Caco-2 (cell line): ENCODE data around the gene INHBA. TPM values are rescaled to one million over a fixed set of nuclear protein-coding genes. Genes with fewer than 3 reads are reported as not detected.

Experiments used
- BruUV-seq: library from RNA; stranded (reverse); fragments of 400-500 nt; replicated peaks from 2 replicates; lab custom pipeline; 2021; lab: Mats Ljungman, UMichigan
- CTCF ChIA-PET: fragments of 300-600 bp; sonication (Branson Sonifier 250); formaldehyde crosslinking; loops from one replicate; lab custom pipeline; 2022; ENCODE audit warnings: antibody characterized with exemption; lab: Charles Lee
- POLR2A ChIA-PET: fragments of 300-600 bp; sonication (Branson Sonifier 250); formaldehyde crosslinking; loops from one replicate; lab custom pipeline; 2022; ENCODE audit warnings: antibody characterized with exemption; lab: Charles Lee
- DNase-seq, 2 experiments: peaks; one replicate each; pipeline versions ENCODE4 v3.0.0 to v3.0.0-alpha.2; 2020 to 2022
- H3K27me3 ChIP-seq: replicated peaks from 2 replicates; pipeline ENCODE4 v1.6.0; 2011; ENCODE audit warnings: low read length; ENCODE audit not compliant: control insufficient read depth, insufficient read depth
- H3K36me3 ChIP-seq: 2 replicates; pipeline ENCODE4 v1.5.1; 2011; ENCODE audit warnings: low read length; ENCODE audit not compliant: control insufficient read depth, insufficient read depth
- H3K4me1 ChIP-seq: fragments of 250-450 bp; sonication (Bioruptor Pico); 2 replicates; pipeline ENCODE4 v1.5.1; 2020; ENCODE audit warnings: mild to moderate bottlenecking
- H3K4me3 ChIP-seq: 2 replicates; pipeline ENCODE4 v1.5.1; 2011; ENCODE audit warnings: low read depth, mild to moderate bottlenecking, control low read depth, low read length
- H3K9me3 ChIP-seq: fragments of 250-450 bp; sonication (Bioruptor Pico); 2 replicates; pipeline ENCODE4 v1.5.1; 2020; ENCODE audit warnings: mild to moderate bottlenecking, moderate library complexity
- H3K27ac Mint-ChIP-seq: one replicate; pipeline ENCODE4 v1.8.0; 2022; ENCODE audit warnings: mixed read lengths; ENCODE audit not compliant: unreplicated experiment
- H3K27me3 Mint-ChIP-seq: one replicate; pipeline ENCODE4 v1.8.0; 2022; ENCODE audit warnings: mixed read lengths; ENCODE audit not compliant: insufficient read depth, unreplicated experiment
- H3K36me3 Mint-ChIP-seq: one replicate; pipeline ENCODE4 v1.8.0; 2022; ENCODE audit warnings: mild to moderate bottlenecking, mixed read lengths; ENCODE audit not compliant: insufficient read depth, unreplicated experiment
- H3K4me1 Mint-ChIP-seq: one replicate; pipeline ENCODE4 v1.8.0; 2022; ENCODE audit warnings: low read depth, mixed read lengths; ENCODE audit not compliant: unreplicated experiment
- H3K4me3 Mint-ChIP-seq: one replicate; pipeline ENCODE4 v1.8.0; 2022; ENCODE audit warnings: mild to moderate bottlenecking, moderate library complexity, mixed read lengths; ENCODE audit not compliant: unreplicated experiment
- H3K9me3 Mint-ChIP-seq: one replicate; pipeline ENCODE4 v1.8.0; 2022; ENCODE audit warnings: mixed read lengths; ENCODE audit not compliant: unreplicated experiment
- intact Hi-C: fragments of 100-400 bp; cut with micrococcal nuclease; formaldehyde crosslinking; loops from one replicate; pipeline ENCODE4 v1.10.0; 2022; ENCODE audit not compliant: unreplicated experiment
- total RNA-seq: library from RNA; stranded (reverse); gene quantifications from 2 replicates; pipeline ENCODE4 v1.2.3, GENCODE V29; 2022
- TF ChIP-seq, protein P1 (sequence below), 2 experiments: fragments of 200-600 bp in 1 of 2; IDR thresholded peaks; 1 replicate in 1 of 2; 2 replicates in 1 of 2; pipeline versions ENCODE4 v1.5.1 to v1.8.0; 2011 to 2022; ENCODE audit warnings: antibody characterized with exemption in 1 of 2, control low read depth in 1 of 2, inconsistent platforms in 1 of 2, low read depth in 1 of 2, low read length in 1 of 2, mild to moderate bottlenecking in 1 of 2, moderate library complexity in 1 of 2; ENCODE audit not compliant: insufficient read depth in 1 of 2, severe bottlenecking in 1 of 2, unreplicated experiment in 1 of 2

INHBA gene
- total RNA-seq, 1 experiment from 2014 or later, result 0.52 TPM

DNA sequence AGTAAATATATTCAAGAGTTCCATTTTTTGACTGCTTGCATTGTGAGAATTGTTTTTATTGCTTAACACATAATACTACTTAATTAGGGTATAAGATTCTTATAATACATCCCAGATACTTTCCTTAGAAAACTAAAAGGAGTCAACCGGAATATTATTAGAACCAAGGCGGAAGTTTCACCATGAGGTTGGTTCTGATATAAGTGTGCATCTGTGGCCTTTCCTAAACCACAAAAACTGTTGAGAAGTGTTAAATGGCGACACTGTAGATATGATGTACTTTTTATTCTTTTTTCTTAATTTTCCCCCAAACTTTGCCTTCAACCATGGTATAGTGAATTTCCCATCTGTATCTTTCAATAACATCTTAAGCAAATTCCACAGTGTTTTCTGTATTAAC is 32.3 kb upstream of the INHBA start:
- POLR2A ChIA-PET, result no interaction called here
- peaks cover 7% of the 10 kb centered on the region for H3K27me3 Mint-ChIP-seq
- Histone ChIP-seq H3K4me3 (no peak overlapping the region), H3K4me1 (no peaks in the 10 kb centered on the region), H3K9me3 (no peaks in the 10 kb centered on the region), H3K27me3 (no peaks in the 10 kb centered on the region), H3K36me3 (no peaks in the 10 kb centered on the region)
- no peak overlapping the region for H3K4me3 Mint-ChIP-seq
- TF ChIP-seq, protein P1, sequence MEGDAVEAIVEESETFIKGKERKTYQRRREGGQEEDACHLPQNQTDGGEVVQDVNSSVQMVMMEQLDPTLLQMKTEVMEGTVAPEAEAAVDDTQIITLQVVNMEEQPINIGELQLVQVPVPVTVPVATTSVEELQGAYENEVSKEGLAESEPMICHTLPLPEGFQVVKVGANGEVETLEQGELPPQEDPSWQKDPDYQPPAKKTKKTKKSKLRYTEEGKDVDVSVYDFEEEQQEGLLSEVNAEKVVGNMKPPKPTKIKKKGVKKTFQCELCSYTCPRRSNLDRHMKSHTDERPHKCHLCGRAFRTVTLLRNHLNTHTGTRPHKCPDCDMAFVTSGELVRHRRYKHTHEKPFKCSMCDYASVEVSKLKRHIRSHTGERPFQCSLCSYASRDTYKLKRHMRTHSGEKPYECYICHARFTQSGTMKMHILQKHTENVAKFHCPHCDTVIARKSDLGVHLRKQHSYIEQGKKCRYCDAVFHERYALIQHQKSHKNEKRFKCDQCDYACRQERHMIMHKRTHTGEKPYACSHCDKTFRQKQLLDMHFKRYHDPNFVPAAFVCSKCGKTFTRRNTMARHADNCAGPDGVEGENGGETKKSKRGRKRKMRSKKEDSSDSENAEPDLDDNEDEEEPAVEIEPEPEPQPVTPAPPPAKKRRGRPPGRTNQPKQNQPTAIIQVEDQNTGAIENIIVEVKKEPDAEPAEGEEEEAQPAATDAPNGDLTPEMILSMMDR (IDR thresholded peaks at IDR 0.05; ENCODE audit: insufficient read depth in 1 of 2, low read depth in 1 of 2, low read length in 1 of 2, severe bottlenecking in 1 of 2, unreplicated experiment in 1 of 2), result no peak
- H3K36me3 Mint-ChIP-seq, result no peaks in the 10 kb centered on the region
- H3K9me3 Mint-ChIP-seq, result no peaks in the 10 kb centered on the region
- H3K27ac Mint-ChIP-seq, result no peak overlapping the region
- CTCF ChIA-PET, result no interaction called here
- BruUV-seq, result no TSS peak
- H3K4me1 Mint-ChIP-seq, result peaks cover 7% of the 10 kb centered on the region
- DNase-seq, result no peak
- intact Hi-C loops, result no loop called here

DNA sequence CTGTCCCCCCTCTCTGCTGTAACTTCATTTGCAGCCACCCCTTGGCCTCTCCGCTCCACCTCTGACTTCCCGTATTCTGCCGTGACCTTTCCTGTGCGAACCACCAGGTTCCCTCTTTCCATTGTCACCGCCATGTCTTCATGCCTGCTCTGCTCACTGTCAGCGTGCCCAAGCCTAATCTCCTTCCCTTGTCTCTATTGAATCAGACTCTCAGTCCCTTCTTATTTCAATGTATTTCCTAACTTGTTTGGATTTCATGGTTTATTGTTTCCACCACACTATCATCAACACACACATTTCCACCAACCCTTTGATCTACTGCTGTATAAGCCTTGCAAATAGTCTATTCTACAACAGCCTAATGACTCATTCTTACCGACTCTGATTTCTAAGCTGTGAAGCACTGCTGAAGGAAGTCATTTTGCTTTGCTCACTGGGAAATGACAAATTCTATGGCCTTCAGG is 30.0 kb upstream of the INHBA start:
- Mint-ChIP-seq H3K4me3 (peak overlapping the region; percentile 6), H3K27ac (no peak overlapping the region), H3K9me3 (no peaks in the 10 kb centered on the region), H3K27me3 (peaks cover 7% of the 10 kb centered on the region), H3K4me1 (peaks cover 7% of the 10 kb centered on the region), H3K36me3 (no peaks in the 10 kb centered on the region)
- Histone ChIP-seq H3K27me3 (no peaks in the 10 kb centered on the region), H3K4me1 (no peaks in the 10 kb centered on the region), H3K36me3 (no peaks in the 10 kb centered on the region), H3K9me3 (no peaks in the 10 kb centered on the region), H3K4me3 (no peak overlapping the region)
- BruUV-seq, result no TSS peak
- intact Hi-C loops, result loop anchor here (2.0 kb wide), 1 partner anchor 1500 kb away; no protein-coding TSS in a partner anchor
- DNase-seq, result no peak
- TF ChIP-seq, protein P1 (IDR thresholded peaks at IDR 0.05; ENCODE audit: insufficient read depth in 1 of 2, low read depth in 1 of 2, low read length in 1 of 2, severe bottlenecking in 1 of 2, unreplicated experiment in 1 of 2), result no peak
- CTCF ChIA-PET, result interaction anchor here (1.3 kb wide), 1 partner anchor 28 kb away, joined by 3 read pairs; no protein-coding TSS in a partner anchor
- POLR2A ChIA-PET, result no interaction called here

DNA sequence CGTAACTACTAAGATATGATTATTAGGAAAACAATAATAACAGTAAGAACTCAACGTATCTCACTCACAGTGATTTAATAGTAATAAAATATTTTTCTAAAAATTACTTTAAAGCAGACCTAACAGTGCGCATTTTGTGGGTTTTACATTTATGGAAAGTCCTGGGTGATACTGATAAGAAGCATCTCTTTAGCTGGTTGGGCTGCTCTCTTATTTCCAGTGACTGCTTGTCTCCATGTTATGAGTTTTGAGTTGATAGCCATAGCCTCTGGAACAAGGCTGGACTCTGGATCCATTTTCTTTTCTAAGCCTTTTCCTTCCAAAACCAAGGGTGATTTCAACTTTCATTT is 29.5 kb upstream of the INHBA start:
- no peaks in the 10 kb centered on the region for H3K36me3 ChIP-seq
- H3K27me3 Mint-ChIP-seq, result peaks cover 7% of the 10 kb centered on the region
- intact Hi-C loops, result loop anchor here (2.0 kb wide), 1 partner anchor 1500 kb away; no protein-coding TSS in a partner anchor
- DNase-seq, result no peak
- TF ChIP-seq, protein P1 (IDR thresholded peaks at IDR 0.05; ENCODE audit: insufficient read depth in 1 of 2, low read depth in 1 of 2, low read length in 1 of 2, severe bottlenecking in 1 of 2, unreplicated experiment in 1 of 2), result no peak
- no peaks in the 10 kb centered on the region for H3K27me3 ChIP-seq
- peaks cover 7% of the 10 kb centered on the region for H3K4me1 Mint-ChIP-seq
- no peaks in the 10 kb centered on the region for H3K9me3 ChIP-seq
- H3K36me3 Mint-ChIP-seq, result no peaks in the 10 kb centered on the region
- H3K4me3 ChIP-seq, result no peak overlapping the region
- no peaks in the 10 kb centered on the region for H3K9me3 Mint-ChIP-seq
- H3K4me3 Mint-ChIP-seq, result peak overlapping the region; percentile 6
- ChIA-PET POLR2A (no interaction called here), CTCF (interaction anchor here (1.3 kb wide), 1 partner anchor 28 kb away, joined by 3 read pairs; no protein-coding TSS in a partner anchor)
- H3K27ac Mint-ChIP-seq, result no peak overlapping the region
- BruUV-seq, result no TSS peak
- no peaks in the 10 kb centered on the region for H3K4me1 ChIP-seq
